Stimulated activated CD8-positive, alpha-beta memory T cell treated with anti-CD3 and anti-CD28 coated beads, Interleukin-7, amount 100 ng/mL, for 1 hour (primary cell): ENCODE measurements around the gene LHPP.

Experiments
- DNase-seq, 2 donors: peaks; one replicate each; pipeline ENCODE4 v3.0.0-alpha.2; 2020; ENCODE audit warnings: low read depth in 2 of 2

Gene LHPP

DNA sequence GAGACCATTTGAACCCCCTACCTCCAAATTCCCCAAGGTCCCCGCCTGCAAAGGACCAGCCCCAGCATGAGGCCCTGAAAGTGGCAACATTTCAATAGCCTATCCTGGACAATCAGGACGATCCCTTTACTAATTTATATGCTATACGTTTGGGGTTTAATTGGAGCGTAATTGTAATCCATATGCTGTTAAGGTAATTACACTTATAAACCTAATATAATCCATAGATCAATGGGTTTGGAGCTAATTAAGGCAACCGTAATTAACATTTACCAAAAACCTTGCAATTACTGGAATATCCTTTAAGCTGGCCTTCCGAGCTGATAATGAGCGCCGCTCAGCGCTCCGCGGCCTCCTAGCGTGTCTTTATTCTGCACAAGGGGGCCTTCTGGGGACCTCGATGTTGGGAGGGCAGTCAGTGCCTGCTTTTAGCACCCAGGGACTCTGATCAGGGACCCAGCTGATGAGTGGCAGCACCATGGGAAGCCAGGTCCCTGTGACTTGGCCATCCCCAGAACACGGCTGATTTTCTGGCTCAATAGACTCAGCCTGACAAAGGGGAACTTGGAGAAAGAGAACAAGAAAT, 91.2 kb downstream of the LHPP start:
- no peak for DNase-seq

DNA sequence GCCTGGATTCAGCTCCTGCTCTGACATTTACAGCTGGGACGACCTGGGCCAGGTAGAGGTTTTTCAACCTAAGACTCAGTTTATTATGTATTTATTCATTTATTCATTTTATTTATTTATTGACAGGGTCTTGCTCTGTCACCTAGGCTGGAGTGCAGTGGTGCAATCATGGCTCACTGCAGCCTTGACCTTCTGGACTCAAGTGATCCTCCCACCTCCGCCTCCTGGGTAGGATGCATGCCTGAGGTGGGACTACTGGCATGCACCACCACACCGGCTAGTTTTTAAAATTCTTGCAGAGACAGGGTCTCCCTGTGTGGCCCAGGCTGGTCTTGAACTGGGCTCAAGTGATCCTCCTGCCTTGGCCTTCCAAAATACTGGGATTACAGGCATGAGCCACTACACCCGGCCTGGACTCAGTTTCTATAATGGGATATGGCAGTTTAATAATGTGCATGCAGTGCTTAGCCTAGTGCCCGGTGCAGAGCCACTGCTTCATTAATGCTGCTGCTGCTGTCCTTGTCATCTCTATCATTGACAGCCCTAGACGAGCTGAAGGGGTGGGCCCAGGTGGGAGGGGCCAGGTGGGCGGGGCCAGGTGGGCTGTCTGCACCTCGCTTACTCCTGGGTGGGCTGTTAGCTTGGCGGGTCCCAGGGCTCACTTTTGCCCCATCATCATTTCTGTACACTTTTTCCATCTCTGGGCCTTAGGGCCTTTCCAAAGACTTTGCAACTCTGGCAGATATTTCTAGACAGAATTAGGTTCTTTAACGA, 92.6 kb downstream of the LHPP start:
- no peak for DNase-seq

DNA sequence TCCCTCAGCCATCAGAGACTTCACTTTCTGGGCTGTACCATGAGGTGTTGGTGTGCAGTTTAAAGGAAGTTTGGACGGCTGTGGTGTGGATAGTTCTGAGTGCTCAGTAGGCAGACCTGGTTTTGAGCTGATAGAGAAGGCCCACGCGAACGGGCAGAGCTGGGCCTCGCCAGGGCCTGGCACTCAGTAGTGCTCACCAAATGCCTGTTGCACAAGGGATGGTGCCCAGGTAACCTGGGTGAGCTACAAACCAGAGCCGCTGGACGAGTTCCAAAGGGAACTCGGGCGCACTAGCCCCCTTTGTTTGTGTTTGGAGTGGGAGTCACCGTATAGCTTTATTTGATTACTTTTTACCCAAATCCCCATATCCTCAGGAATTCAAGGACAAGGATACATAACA, 95.5 kb downstream of the LHPP start:
- DNase-seq: no peak

DNA sequence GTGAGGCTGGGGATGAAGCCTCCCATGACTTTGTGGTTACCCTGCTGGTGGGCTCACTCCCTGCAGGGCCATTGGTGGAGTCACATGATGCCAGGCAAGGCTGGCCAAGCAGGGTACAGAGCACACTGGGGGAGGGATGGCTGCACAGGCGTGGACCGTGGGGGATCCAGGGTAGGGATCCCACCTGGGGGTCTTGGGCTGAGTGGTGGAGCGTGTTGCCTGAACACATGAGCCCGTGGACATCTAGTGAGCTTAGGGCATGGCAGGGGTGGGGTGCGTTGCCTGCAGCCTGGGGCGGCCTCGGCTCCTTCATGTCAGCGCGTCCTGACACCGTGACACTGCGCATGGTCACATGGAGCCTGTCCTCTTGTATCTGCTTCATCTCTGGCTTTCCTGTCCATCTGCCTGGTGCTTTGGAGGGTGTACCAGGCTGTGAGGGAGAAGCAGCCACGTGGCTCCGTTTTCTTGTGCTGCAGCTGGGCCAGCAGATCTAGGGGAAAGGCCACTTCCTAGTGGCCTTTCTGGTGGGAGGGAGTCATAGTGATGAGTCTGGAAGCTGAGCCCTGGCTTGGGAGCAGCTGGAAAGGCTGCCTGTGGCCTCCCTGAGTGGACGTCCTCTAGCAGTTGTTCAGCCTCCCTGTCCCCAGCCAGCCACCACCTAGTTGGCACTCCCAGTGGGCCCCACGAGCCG, 96.2 kb downstream of the LHPP start:
- DNase-seq: no peak

DNA sequence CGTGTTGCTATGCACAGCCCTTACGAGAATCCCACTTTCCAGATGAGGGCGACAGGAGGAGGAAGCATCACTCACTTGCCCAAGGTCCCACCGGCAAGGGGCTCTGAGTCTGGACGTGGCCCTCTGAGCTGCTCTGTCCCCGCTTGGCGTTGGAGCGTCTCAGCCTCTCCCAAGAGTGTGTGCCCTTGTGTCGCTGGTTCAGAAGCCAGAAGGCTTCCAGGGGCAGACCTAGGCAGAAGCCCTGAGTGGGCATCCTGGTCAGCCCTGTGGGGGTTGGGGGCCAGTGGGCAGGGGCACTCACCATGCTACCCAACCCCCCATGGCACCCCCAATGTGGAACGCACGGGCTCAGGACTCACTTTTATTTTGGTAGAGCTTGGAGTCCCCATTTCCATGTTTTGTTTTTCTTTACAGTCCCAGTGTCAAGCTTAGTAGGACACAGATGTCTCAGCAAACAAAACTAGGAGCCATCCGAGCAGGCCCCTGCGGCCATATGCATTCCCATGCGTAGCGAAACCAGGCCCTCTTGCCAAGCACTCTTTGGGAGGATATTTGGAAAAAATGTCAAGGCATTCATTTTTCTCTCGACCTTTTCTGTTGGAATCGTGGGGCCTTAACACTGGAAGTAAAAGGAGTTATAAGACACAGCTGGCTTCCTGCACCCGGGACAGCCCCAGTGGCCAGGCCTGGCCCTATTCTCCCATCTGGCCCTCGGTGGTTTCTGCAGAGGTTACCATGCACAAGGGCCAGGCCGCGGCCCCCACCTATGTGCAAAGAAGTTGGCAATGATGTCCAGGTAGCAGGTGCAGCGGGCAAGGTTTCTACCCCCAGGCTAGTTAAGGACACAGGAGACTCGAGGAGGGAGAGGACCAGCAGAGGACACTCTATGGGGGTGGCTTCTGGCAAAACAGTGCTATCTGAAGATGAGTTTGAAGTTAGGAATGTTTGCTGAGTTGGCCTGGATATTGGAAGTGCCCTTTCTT, 97.0 kb downstream of the LHPP start:
- DNase-seq: no peak

DNA sequence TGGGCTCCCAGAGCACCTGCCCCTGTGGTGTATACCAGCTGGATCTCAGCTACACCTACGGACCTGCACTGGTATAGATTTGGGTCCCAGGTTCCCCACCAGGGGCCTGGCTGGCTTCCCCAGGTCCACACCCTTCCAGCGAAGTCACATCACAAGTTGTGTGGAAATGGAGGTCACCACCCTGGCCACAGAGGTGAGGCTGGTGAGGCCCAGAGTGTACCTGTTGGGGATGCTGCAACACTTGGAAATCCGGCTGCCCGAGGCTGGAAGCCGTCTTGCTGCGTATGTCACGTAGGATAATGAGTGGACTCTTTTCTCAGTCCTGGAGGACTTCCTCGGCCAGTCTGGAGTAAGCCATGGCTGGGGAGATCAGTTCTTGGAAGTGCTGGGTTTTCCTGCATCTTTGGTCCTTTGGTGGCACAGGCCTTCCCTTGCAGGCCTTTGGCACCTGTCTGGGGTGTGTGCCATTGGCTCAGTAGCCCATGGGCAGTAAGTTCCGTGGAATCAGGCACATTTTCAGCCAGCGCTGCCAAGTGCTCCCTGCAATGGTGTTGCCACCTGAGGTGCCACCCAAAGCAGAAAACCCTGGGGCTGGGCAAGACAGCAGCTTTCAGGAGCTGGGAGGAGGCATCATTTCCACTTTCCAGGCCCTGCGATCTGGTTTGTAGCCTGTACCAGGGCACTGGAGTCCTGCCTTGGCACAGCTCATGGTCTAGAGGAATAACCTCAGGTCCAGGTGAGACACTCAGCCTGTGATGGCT, 97.9 kb downstream of the LHPP start:
- DNase-seq: no peak

DNA sequence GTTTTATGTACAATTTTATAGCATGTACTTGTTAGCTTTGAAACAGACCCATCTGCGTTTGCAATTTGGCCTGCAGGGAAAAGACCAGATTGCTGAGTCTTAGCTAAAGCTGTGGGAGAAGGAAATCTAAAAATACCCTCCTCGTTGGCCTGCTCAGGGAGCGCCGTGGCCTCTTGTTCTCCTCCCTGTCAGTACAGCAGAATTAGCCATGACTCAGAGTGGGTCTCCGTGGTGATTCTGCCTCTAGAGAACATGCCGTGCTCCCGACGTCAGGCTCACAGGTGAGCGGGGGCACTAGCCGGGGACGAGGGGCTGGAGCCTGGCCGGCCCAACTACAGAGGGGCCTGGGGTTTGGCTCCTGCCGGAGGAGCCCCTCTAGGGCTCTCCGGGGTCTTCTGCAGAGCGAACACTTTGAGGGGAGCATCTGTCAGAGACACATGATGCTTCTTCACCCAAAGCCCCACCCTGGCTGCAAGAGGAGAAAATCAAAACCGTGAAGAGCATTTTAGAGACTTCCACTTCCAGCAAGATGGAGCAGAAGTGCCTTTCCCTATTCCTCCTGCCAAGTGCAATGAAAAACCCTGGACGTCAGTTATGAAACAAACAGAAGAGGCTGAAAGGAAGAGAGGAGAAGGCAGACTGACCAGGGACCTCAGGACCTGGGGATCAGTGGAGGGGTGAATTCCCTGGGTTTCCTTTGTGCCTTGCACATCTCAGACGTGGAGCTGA, 98.9 kb downstream of the LHPP start:
- no peak for DNase-seq

DNA sequence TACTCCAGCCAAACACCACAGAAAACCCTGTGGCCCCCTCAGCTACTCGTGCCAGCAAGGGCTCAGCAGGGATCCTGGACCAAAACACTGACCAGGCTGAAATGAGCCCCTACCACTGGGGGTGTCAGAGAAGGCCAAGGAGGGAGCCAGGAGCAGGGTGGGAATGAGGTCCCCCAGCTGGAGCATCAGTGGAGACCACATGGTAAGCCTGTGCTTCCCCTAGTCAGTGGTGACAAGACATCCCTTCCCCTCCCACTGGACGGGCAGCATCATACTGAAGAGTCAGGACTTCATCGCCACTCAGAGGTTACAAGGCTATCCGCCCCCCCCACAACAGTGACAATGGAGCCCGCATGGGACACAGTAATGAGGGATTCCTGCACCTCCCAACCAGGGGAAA, 99.6 kb downstream of the LHPP start:
- no peak for DNase-seq

DNA sequence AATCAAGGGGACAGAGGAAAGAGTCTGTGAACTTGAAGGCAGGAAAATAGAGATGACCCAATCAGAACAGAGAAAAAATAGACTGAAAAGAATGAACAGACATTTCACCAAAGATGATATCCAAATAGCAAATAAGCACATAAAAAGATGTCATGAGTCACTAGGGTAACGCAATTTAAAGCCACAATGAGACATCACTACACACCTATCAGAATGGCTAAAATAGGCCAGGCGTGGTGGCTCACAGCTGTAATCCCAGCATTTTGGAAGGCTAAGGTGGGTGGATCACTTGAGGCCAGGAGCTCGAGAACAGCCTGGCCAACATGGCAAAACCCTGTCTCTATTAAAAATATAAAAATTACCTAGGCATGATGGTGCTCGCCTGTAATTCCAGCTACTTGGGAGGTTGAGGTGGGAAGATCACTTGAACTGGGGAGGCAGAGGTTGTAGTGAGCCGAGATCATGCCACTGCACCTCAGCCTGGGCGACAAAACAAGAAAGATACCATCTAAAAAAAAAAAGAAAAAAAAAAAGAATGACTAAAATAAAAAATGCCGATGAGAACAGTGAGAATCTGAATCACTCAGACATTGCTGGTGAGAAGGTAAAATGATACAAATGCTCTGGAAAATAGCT, 100.9 kb downstream of the LHPP start:
- no peak for DNase-seq

DNA sequence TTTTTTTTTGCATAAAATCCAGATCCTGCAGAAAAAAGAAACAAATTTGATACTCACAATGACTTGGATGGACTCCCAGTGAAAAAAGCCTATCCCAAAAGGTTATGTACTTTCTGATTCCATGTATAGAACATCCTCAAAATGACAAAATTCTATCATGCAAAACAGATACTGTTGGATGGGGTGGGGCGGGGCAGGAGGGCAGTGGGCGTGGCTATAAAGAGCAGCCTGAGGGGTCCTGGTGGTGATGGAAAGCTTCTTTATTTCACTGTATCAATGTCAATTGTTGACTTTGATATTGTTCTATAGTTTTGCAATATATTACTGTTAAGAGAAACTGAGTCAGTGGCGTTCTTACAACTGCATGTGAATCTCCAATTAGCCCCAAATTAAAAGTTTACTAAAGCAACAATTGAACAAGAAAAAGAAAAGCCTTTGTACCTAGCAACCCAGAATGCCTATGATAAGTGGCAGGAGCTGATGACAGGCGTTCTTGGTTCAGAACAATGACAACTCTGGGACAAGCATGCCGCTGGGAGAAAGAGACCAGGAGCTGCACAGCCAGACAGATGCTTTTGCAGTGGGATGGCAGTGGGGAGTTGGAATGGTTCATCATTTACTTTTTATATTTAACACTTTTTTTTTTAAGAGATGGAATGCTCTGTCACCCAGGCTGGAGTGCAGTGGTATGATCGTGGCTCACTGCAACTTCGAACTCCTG, 101.9 kb downstream of the LHPP start:
- no peak for DNase-seq

DNA sequence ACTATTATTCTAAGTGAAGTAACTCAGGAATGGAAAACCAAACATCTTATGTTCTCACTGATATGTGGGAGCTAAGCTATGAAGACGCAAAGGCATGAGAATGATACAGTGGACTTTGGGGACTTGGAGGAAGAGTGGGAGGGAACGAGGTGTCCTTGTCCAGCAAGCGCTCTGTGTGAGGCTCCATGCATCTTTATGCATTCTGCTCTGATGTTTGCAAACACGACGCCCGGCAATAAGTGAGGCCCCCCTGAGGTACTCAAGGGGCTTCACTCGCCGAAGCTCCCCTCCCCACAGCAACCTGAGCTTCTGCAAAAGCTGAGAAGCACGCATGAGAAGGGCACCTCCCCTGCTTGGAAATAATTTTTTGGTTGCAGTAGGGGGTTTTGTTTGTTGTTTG, 103.3 kb downstream of the LHPP start:
- DNase-seq: no peak

DNA sequence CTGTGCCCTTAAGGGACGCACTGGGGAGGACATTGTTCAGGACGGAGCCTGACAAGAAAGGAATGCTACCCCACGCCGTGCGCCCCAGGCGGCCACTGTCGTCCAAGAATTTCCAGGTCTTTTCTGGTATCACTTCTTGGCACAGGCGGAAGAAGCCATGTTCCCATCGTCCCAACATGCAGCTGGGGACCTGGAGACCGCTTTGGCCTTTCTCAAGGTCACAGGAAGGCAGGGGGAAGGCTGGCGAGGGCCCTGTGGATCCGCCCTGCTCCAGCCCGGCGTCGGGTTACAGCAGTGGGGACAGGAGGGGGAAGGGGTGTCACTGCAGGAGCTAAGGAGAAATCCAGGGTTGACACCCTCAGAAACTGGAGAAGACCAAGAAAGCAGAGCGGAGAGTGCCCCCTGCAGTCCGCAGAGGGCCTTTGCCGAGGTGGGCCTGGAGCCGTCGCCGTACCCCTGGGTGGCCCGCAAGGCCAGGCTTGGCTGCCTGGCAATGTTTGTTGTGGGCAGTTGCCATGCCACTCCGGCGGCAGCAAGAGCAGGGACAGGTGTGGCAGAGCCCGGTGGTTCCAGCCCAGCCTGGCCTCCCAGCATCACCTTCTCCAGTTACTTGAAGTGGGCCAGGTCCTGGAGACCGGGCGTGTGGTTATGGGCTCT, 104.1 kb downstream of the LHPP start:
- no peak for DNase-seq

DNA sequence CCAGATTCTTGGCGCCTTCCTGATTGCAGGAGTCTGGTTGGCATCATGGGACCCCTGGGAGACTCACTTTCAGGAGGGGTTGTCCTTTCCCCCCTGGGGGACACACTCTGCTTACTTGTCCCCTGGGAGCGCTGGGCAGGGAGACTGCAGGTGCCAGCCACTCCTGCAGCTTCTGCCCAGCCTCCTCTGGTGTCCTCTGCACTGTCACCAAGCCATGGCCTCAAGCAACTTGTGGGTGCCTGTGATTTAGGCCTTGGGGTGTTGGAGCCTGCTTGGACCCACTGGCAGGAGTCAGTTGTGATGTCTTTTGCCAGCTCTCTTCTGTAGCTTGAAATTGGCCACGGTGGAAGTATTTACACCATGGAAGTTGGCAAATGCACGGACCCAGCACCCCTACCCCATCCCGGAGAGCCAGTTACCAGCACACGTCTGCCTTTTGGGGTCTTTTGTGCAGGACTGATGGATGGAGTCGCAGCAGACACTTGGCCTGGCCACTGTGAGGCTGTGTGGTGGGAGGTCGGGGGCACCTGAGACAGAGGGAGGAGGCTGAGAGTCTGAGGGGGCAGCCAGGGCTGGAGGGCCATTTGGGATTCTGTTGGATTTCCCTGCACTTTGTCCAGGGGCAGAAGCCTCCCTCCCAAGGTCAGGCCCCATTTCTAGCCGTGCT, 104.7 kb downstream of the LHPP start:
- DNase-seq: no peak

DNA sequence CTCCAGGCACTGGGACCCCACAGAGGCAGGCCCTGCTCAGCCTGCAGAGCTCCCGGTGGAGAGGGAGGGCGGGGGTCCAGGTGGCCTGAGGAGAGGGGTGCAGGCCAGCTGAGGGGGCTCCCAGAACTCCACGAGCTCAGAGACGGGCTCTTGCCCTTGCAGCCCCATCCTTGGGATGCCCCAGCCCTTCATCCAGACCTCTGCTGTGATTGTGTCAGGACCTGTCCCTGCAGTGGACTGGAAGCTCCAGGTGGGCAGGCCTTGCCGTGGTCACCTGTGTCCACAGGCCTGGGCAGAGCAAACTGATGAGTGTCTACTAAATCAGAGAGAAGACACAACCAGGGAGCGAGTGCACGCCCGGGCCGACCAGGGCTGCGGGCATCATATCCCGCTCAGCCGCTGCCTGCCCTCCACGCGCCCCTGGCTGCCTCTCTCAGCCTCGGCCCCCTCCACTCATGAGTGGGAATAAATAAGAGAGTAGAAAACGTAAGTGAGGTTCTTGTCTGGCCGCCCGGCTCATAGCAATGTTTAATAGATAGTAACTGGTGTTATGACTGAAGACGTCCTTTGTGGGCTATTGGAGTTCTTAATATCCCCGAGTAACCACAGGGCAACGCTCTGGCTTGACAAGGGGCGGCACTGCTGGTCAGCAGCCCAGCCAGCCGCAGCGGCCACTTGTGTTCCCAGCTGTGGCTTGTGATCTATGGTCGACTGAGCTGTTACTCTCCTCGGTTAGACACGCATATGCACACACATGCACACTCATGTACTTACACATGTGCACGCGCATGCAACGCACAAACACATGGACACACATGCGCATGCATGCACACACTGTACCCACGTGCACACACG, 105.6 kb downstream of the LHPP start:
- no peak for DNase-seq

DNA sequence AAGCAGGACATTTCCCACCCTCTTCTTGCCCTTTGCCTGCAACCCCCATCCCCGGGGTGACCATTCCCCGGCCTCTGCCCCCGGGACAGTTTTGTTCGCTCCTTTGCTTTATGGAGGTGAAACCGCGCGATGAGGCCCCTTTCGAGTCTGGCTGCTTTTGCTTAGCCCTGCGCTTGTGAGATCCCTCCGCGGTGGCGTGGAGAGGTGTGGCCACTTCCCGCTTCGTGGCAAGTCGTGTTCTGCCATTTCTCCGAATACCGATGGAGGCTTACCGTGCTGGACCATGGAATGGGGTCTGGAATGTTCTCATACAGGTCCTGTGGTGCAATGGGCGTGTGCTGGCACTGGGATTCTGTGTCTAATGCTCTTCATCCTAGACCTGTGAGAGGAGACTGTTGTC, 106.7 kb downstream of the LHPP start:
- no peak for DNase-seq

DNA sequence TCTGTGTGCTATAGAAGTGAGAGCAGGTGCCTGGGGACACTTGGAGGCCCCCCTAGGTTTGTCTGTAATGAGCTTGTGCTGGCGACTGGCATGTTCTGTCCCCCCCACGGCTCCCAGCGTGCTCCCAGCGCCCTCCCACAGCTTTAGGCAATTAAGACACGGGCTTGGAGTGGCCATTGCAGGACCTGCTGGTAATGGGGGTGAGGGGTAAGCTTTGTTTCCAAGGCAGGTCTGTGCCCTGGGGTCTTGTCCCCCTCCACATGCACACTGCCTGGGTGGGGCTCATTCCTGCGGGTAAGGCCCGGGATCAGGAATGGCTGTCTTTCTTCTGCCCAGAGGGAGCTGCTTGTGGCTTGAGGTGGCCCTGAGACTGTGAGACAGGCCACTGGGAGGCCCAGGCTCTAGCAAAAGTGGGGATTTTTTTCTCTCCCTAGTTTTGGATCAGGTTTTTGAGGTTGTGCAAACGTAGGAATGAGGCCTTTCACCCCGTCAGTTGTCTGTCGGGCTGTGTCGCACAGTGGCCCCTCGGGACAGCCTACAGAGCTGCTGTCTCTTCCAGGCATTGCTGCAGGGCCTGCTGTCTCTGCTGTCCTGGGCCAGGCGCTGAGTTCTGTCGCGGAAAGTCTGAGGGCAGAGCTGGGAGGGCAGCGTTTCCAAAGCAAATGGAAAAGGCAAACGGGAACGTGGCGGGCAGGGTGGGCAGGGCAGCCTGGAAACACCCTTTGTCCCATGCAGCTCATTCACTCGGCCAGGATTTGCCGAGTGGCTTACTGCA, 107.4 kb downstream of the LHPP start:
- no peak for DNase-seq
